HepG2 (cell line): ENCODE results near the gene ING5. TPM values are rescaled to one million over a fixed set of nuclear protein-coding genes. Genes with fewer than 3 reads are reported as not detected.
A peak's percentile ranks its signal among the peaks of the same experiment; 100 is the strongest.

ENCODE experiments used
- CEBPB ChIP-seq: IDR thresholded peaks from 2 replicates; pipeline ENCODE4 v1.6.1; 2011; ENCODE audit warnings: low read depth, low read length, improper control_type of control experiment, borderline replicate concordance
- CHD4 ChIP-seq: fragments of 200-600 bp; sonication (generic); IDR thresholded peaks from 2 replicates; pipeline ENCODE4 v1.7.0; 2017; ENCODE audit warnings: mild to moderate bottlenecking, low read length, borderline replicate concordance
- DMAP1 ChIP-seq: IDR thresholded peaks from 2 replicates; pipeline ENCODE4 v1.6.1; 2016
- KDM2A ChIP-seq: sonication (generic); formaldehyde crosslinking; IDR thresholded peaks from 2 replicates; pipeline ENCODE4 v1.4.0; 2020; ENCODE audit warnings: low read depth, missing genetic modification reagents, borderline replicate concordance
- KMT2B ChIP-seq: IDR thresholded peaks from 2 replicates; pipeline ENCODE4 v1.6.1; 2016; ENCODE audit warnings: missing genetic modification reagents, missing compliant biosample characterization
- MEIS1 ChIP-seq: sonication (generic); formaldehyde crosslinking; IDR thresholded peaks from 2 replicates; pipeline ENCODE4 v1.9.0; 2021; ENCODE audit warnings: mild to moderate bottlenecking, missing genetic modification reagents, moderate library complexity, borderline replicate concordance
- PRPF4 ChIP-seq: fragments of 200-400 bp; formaldehyde crosslinking; IDR thresholded peaks from 2 replicates; pipeline ENCODE4 v1.6.1; 2016; ENCODE audit warnings: low read length, low read depth; ENCODE audit not compliant: poor library complexity, severe bottlenecking
- REXO4 ChIP-seq: sonication (generic); formaldehyde crosslinking; IDR thresholded peaks from 2 replicates; pipeline ENCODE4 v1.8.0; 2022; ENCODE audit warnings: missing genetic modification reagents, mild to moderate bottlenecking, borderline replicate concordance
- SALL1 ChIP-seq: sonication (generic); formaldehyde crosslinking; IDR thresholded peaks from 2 replicates; pipeline ENCODE4 v1.8.0; 2022; ENCODE audit warnings: mild to moderate bottlenecking, missing genetic modification reagents
- SIN3B ChIP-seq: fragments of 150-350 bp; IDR thresholded peaks from 2 replicates; pipeline ENCODE4 v1.6.1; 2014; ENCODE audit warnings: low read length
- SP5 ChIP-seq: IDR thresholded peaks from 2 replicates; pipeline ENCODE4 v1.6.1; 2016; ENCODE audit warnings: low read depth, borderline replicate concordance
- STAG1 ChIP-seq: sonication (generic); formaldehyde crosslinking; IDR thresholded peaks from 2 replicates; pipeline ENCODE4 v1.4.0; 2020; ENCODE audit warnings: missing genetic modification reagents
- THAP11 ChIP-seq: IDR thresholded peaks from 2 replicates; pipeline ENCODE4 v1.6.1; 2016; ENCODE audit warnings: missing biosample characterization, missing genetic modification reagents
- TSC22D2 ChIP-seq: sonication (generic); formaldehyde crosslinking; IDR thresholded peaks from 2 replicates; pipeline ENCODE4 v1.5.1; 2020; ENCODE audit warnings: missing genetic modification reagents, mild to moderate bottlenecking, borderline replicate concordance
- ZFP36 ChIP-seq: fragments of 150-350 bp; IDR thresholded peaks from 2 replicates; pipeline ENCODE4 v1.6.1; 2018; ENCODE audit warnings: borderline replicate concordance, low read length, low read depth; ENCODE audit not compliant: partially characterized antibody
- ZNF430 ChIP-seq: sonication (generic); formaldehyde crosslinking; IDR thresholded peaks from 2 replicates; pipeline ENCODE4 v1.9.0; 2021; ENCODE audit warnings: mild to moderate bottlenecking, missing genetic modification reagents
- ZNF460 ChIP-seq: sonication (generic); formaldehyde crosslinking; IDR thresholded peaks from 2 replicates; pipeline ENCODE4 v1.5.1; 2020; ENCODE audit warnings: missing genetic modification reagents, mild to moderate bottlenecking, borderline replicate concordance
- ZNF816 ChIP-seq: sonication (generic); formaldehyde crosslinking; IDR thresholded peaks from 2 replicates; pipeline ENCODE4 v1.8.0; 2022; ENCODE audit warnings: missing genetic modification reagents, mild to moderate bottlenecking, borderline replicate concordance
- ZNF883 ChIP-seq: sonication (generic); formaldehyde crosslinking; IDR thresholded peaks from 2 replicates; pipeline ENCODE4 v1.5.1; 2020; ENCODE audit warnings: mild to moderate bottlenecking, missing genetic modification reagents; ENCODE audit errors: not compliant biosample characterization
- polyA plus RNA-seq, 8 experiments: library from polyadenylated mRNA; depleted of rRNA in 3 of 8; stranded (reverse) in 7 of 8; unstranded in 1 of 8; fragments of >200 nt; fragmentation: Illumina TruSeq in 4 of 8; extraction: Trizol in 4 of 8; gene quantifications; 2 replicates each; pipeline versions ENCODE4 v1.2.1 to v1.2.3, GENCODE V29; 2011 to 2016; ENCODE audit warnings: low read depth in 4 of 8, missing spikeins in 1 of 8, mixed read lengths in 1 of 8; ENCODE audit not compliant: insufficient read depth in 1 of 8
- total RNA-seq, 5 experiments: library from RNA; depleted of rRNA; stranded (reverse); fragments of >200 nt; fragmentation: Illumina TruSeq; extraction: Trizol; gene quantifications; 2 replicates each; pipeline ENCODE4 v1.2.3, GENCODE V29; 2016; ENCODE audit warnings: low read depth in 1 of 5
- TF ChIP-seq, protein P1 (sequence below): sonication (generic); formaldehyde crosslinking; IDR thresholded peaks from 2 replicates; pipeline ENCODE4 v1.4.0; 2020; ENCODE audit warnings: missing genetic modification reagents, mild to moderate bottlenecking, borderline replicate concordance
- TF ChIP-seq, protein P2 (sequence below): sonication (generic); formaldehyde crosslinking; IDR thresholded peaks from 2 replicates; pipeline ENCODE4 v1.5.1; 2020; ENCODE audit warnings: mild to moderate bottlenecking, moderate library complexity, missing genetic modification reagents
- TF ChIP-seq, protein P3 (sequence below): IDR thresholded peaks from 2 replicates; pipeline ENCODE4 v1.6.1; 2016; ENCODE audit warnings: missing compliant biosample characterization, missing genetic modification reagents, borderline replicate concordance
- TF ChIP-seq, protein P4 (sequence below): IDR thresholded peaks from 2 replicates; pipeline ENCODE4 v1.6.1; 2016; ENCODE audit warnings: control low read depth
- TF ChIP-seq, protein P5 (sequence below): sonication (generic); formaldehyde crosslinking; conservative IDR thresholded peaks from 2 replicates; pipeline ENCODE4 v1.8.1; 2023; ENCODE audit warnings: missing genetic modification reagents

Gene ING5
- total and polyA plus RNA-seq, 2 of the 13 experiments (the other 11 are each of a cell fraction or from before 2014, with no cell fraction given): 61.9 to 71.9 TPM

DNA sequence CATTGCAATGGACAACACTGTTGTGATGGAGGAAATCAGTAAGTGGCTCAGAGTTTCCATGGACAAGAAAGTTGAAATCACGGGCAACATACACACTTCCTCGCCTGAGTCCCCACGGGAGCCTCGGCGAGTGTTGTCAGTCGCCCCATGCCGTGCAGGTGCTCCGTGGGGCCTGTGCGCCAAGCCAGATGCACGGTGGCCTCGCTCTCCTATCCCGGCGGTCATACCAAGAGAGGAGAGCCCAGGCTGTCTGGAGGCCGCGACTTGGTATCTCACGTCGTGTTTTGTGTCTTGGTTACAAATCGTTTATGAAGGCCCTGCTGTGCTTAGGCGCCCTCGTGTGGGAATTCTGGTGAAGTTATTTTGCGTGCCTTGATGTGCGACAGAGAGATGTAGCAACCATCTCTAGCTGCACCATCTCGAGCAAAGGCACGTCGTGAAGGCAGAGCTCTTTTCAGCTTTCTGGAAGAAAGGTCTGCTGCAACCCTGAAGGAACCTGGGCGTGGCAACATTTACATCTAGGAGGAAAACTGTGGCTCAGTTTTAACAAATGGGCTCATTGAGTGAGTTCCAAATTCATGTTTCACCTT lies 42.6 kb upstream of the ING5 start (continued):
- TF ChIP-seq, protein P1, sequence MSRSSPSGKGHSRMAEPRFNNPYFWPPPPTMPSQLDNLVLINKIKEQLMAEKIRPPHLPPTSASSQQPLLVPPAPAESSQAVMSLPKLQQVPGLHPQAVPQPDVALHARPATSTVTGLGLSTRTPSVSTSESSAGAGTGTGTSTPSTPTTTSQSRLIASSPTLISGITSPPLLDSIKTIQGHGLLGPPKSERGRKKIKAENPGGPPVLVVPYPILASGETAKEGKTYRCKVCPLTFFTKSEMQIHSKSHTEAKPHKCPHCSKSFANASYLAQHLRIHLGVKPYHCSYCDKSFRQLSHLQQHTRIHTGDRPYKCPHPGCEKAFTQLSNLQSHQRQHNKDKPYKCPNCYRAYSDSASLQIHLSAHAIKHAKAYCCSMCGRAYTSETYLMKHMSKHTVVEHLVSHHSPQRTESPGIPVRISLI: no peak
- TF ChIP-seq SP5 (CRISPR knock-in tag) (0 out of 2 replicates have a peak, but pooled peaks have one; percentile 21), KDM2A (peak; percentile 25; the same call in 1 of the 2 replicates), REXO4 (CRISPR knock-in tag) (no peak), ZNF460 (CRISPR knock-in tag) (no peak), ZNF883 (peak; percentile 25), SIN3B (0 out of 2 replicates have a peak, but pooled peaks have one; percentile 32), CEBPB (peak; percentile 68; the same call in 1 of the 2 replicates), ZNF816 (no peak), PRPF4 (peak; percentile 97), SALL1 (CRISPR knock-in tag) (peak; percentile 44; the same call in 1 of the 2 replicates), CHD4 (no peak), THAP11 (CRISPR knock-in tag) (peak; percentile 64), MEIS1 (CRISPR knock-in tag) (no peak), ZNF430 (CRISPR knock-in tag) (peak; percentile 51; the same call in 1 of the 2 replicates), KMT2B (CRISPR knock-in tag) (no peak), DMAP1 (no peak), ZFP36 (no peak), TSC22D2 (0 out of 2 replicates have a peak, but pooled peaks have one; percentile 47), STAG1 (CRISPR knock-in tag) (peak; percentile 94)
- TF ChIP-seq, protein P2, sequence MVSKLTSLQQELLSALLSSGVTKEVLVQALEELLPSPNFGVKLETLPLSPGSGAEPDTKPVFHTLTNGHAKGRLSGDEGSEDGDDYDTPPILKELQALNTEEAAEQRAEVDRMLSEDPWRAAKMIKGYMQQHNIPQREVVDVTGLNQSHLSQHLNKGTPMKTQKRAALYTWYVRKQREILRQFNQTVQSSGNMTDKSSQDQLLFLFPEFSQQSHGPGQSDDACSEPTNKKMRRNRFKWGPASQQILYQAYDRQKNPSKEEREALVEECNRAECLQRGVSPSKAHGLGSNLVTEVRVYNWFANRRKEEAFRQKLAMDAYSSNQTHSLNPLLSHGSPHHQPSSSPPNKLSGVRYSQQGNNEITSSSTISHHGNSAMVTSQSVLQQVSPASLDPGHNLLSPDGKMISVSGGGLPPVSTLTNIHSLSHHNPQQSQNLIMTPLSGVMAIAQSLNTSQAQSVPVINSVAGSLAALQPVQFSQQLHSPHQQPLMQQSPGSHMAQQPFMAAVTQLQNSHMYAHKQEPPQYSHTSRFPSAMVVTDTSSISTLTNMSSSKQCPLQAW (CRISPR knock-in tag): 0 out of 2 replicates have a peak, but pooled peaks have one; percentile 54
- TF ChIP-seq, protein P3, sequence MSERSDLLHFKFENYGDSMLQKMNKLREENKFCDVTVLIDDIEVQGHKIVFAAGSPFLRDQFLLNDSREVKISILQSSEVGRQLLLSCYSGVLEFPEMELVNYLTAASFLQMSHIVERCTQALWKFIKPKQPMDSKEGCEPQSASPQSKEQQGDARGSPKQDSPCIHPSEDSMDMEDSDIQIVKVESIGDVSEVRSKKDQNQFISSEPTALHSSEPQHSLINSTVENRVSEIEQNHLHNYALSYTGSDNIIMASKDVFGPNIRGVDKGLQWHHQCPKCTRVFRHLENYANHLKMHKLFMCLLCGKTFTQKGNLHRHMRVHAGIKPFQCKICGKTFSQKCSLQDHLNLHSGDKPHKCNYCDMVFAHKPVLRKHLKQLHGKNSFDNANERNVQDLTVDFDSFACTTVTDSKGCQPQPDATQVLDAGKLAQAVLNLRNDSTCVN (CRISPR knock-in tag): no peak; the same call in 1 of the 2 replicates
- TF ChIP-seq, protein P4, sequence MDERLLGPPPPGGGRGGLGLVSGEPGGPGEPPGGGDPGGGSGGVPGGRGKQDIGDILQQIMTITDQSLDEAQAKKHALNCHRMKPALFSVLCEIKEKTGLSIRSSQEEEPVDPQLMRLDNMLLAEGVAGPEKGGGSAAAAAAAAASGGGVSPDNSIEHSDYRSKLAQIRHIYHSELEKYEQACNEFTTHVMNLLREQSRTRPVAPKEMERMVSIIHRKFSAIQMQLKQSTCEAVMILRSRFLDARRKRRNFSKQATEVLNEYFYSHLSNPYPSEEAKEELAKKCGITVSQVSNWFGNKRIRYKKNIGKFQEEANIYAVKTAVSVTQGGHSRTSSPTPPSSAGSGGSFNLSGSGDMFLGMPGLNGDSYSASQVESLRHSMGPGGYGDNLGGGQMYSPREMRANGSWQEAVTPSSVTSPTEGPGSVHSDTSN (CRISPR knock-in tag): no peak
- TF ChIP-seq, protein P5, sequence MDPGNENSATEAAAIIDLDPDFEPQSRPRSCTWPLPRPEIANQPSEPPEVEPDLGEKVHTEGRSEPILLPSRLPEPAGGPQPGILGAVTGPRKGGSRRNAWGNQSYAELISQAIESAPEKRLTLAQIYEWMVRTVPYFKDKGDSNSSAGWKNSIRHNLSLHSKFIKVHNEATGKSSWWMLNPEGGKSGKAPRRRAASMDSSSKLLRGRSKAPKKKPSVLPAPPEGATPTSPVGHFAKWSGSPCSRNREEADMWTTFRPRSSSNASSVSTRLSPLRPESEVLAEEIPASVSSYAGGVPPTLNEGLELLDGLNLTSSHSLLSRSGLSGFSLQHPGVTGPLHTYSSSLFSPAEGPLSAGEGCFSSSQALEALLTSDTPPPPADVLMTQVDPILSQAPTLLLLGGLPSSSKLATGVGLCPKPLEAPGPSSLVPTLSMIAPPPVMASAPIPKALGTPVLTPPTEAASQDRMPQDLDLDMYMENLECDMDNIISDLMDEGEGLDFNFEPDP (CRISPR knock-in tag): no peak
